ENCODE measurements around the gene CRMP1.

CRMP1 gene

DNA sequence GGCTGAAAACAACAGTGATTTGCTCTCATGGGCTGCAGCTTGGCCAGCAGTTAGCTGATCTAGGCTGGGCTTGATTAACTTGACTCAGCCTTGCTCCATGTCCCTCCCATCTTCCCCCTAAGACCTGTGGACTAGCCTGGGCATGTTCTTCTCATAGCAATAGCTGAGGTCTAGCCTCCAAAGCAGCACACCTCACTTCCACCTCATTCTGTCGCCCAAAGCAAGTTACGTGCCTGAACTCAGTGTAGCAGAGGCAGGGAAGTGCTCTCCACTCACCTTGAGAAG is 119.7 kb downstream of the CRMP1 start:
- no peak overlapping the region for H3K9ac ChIP-seq
- no peak overlapping the region for H3K4me2 ChIP-seq
- TF ChIP-seq Cebpa-rat (IDR thresholded peaks at IDR 0.05): no peak
- H3K9me3 ChIP-seq (replicated peaks in 1 of 11): peaks cover 28 to 44% (median 41%) of the 10 kb centered on the region in 11 experiments
- H4K20me1 ChIP-seq: no peaks in the 10 kb centered on the region
- H3K36me3 ChIP-seq: peaks cover 11 to 27% (median 21%) of the 10 kb centered on the region in 11 experiments; a peak in 16 of 22 replicates
- H3K27me3 ChIP-seq: no peaks in the 10 kb centered on the region
- H3K4me3 ChIP-seq: no peak overlapping the region
- no peak overlapping the region; a peak in 1 of 22 replicates for H3K27ac ChIP-seq
- no peaks in the 10 kb centered on the region for H3K4me1 ChIP-seq

DNA sequence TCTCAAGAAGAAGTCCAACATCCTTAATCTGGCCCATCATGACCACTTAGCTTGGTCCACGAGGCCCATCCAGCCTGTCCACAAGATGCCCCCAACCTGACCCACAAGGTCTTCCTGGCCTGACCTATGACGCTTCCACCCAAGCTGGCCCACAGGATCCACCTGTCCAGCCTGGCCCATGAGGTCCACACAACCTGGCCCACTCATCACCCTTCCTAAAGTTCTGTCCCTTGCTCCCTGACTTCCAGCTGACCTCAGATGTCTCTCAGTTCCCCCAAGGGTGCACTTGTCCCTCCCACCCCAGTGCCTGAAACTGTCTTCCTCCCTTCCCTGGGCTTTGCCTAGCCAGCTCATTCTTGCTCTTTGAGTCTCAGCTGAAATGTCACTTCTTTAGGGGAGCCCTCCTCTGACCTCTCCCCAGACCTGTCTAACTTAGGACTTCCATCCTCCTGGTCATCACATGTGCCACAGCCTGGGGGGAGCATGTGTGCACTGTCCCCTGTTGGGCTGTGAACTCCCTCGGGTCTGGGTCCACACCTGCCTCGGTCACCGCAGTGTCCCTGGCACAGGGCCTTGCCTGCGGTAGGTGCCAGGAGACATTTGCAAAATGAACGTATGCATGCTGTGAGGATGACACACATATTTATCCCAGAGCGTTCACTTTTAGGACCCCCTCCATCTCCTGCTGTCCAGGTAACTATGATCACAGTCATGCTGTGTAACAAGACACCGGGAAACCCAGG is 120.2 kb downstream of the CRMP1 start:
- Histone ChIP-seq H4K20me1 (no peaks in the 10 kb centered on the region), H3K4me3 (no peak overlapping the region), H3K27ac (no peak overlapping the region), H3K27me3 (no peaks in the 10 kb centered on the region), H3K9me3 (replicated peaks in 1 of 11) (peaks cover 27 to 48% (median 44%) of the 10 kb centered on the region in 11 experiments), H3K36me3 (peaks cover 11 to 31% (median 23%) of the 10 kb centered on the region in 11 experiments; a peak in 16 of 22 replicates), H3K4me1 (no peaks in the 10 kb centered on the region), H3K9ac (no peak overlapping the region), H3K4me2 (no peak overlapping the region)
- TF ChIP-seq Cebpa-rat (IDR thresholded peaks at IDR 0.05): no peak

All from BLaER1 treated with 17β-estradiol and CSF1 and Interleukin-3, amounts not matched to agents 10 nM and 100 nM (cell line).